Osteoblast (primary cell): Measurements from ENCODE around the gene TBC1D4. TPM values are rescaled to one million over a fixed set of nuclear protein-coding genes. Genes with fewer than 3 reads are reported as not detected.

Source experiments
- DNase-seq: peaks from one replicate; pipeline ENCODE4 v3.0.0; 2011; ENCODE audit warnings: low spot score, mixed read lengths; ENCODE audit not compliant: insufficient read length; ENCODE audit errors: missing footprints
- H2AFZ ChIP-seq: 2 replicates; pipeline ENCODE4 v1.6.0; 2011; ENCODE audit warnings: mild to moderate bottlenecking, low read length
- H3K27ac ChIP-seq: 2 replicates; pipeline ENCODE4 v1.5.1; 2011; ENCODE audit warnings: mild to moderate bottlenecking, low read depth, low read length, moderate library complexity
- H3K27me3 ChIP-seq: 2 replicates; pipeline ENCODE4 v1.6.0; 2012; ENCODE audit warnings: mild to moderate bottlenecking, control low read depth, inconsistent platforms, low read length, moderate library complexity; ENCODE audit not compliant: insufficient read depth
- H3K36me3 ChIP-seq: 2 replicates; pipeline ENCODE4 v1.5.1; 2011; ENCODE audit warnings: mild to moderate bottlenecking, low read length, control low read depth, moderate library complexity; ENCODE audit not compliant: insufficient read depth
- H3K4me1 ChIP-seq: 2 replicates; pipeline ENCODE4 v1.5.1; 2011; ENCODE audit warnings: mild to moderate bottlenecking, low read length, control low read depth, moderate library complexity; ENCODE audit not compliant: insufficient read depth
- H3K4me2 ChIP-seq: 2 replicates; pipeline ENCODE4 v1.6.0; 2011; ENCODE audit warnings: mild to moderate bottlenecking, low read length; ENCODE audit not compliant: insufficient read depth
- H3K4me3 ChIP-seq: fragments of 200-600 bp; sonication (generic); 3 replicates; pipeline ENCODE4 v1.5.1; 2012; ENCODE audit warnings: mild to moderate bottlenecking, low read length, inconsistent platforms; ENCODE audit not compliant: insufficient read depth
- H3K79me2 ChIP-seq: 2 replicates; pipeline ENCODE4 v1.6.0; 2012; ENCODE audit warnings: mild to moderate bottlenecking, low read length, control low read depth, inconsistent platforms; ENCODE audit not compliant: insufficient read depth
- H3K9me3 ChIP-seq: 2 replicates; pipeline ENCODE4 v1.5.1; 2011; ENCODE audit warnings: low read depth, low read length, control low read depth
- H4K20me1 ChIP-seq: 2 replicates; pipeline ENCODE4 v1.6.0; 2012; ENCODE audit warnings: mild to moderate bottlenecking, low read length, control low read depth; ENCODE audit not compliant: insufficient read depth
- CTCF ChIP-seq: IDR thresholded peaks from 2 replicates; pipeline ENCODE4 v1.5.1; 2011; ENCODE audit warnings: mild to moderate bottlenecking, low read depth, low read length, moderate library complexity; ENCODE audit errors: extremely low read depth
- total RNA-seq: library from RNA; depleted of rRNA; stranded (reverse); fragments of >200 nt; gene quantifications from 2 replicates; pipeline ENCODE4 v1.2.3, GENCODE V29; 2012

Gene TBC1D4
- total RNA-seq, 1 donor = 19.5 TPM

GRCh38 chr13:75470676-75471075, 11.3 kb downstream of the TBC1D4 start:
- H3K36me3 ChIP-seq = no peaks in the 10 kb centered on the region
- no peaks in the 10 kb centered on the region for H3K27me3 ChIP-seq
- TF ChIP-seq CTCF = no peak
- DNase-seq = no peak
- H3K27ac ChIP-seq = no peak overlapping the region
- no peaks in the 10 kb centered on the region for H3K9me3 ChIP-seq
- no peak overlapping the region for H3K4me2 ChIP-seq
- H4K20me1 ChIP-seq = peaks cover 4% of the 10 kb centered on the region
- H3K4me1 ChIP-seq = peaks cover 12% of the 10 kb centered on the region
- H3K4me3 ChIP-seq = no peak overlapping the region
- H3K79me2 ChIP-seq = peaks cover 48% of the 10 kb centered on the region
- no peak overlapping the region for H2AFZ ChIP-seq

GRCh38 chr13:75469047-75469446, 12.9 kb downstream of the TBC1D4 start:
- Histone ChIP-seq H3K79me2 (peaks cover 51% of the 10 kb centered on the region), H3K27ac (no peak overlapping the region), H3K4me3 (no peak overlapping the region), H3K27me3 (no peaks in the 10 kb centered on the region), H3K4me2 (no peak overlapping the region), H2AFZ (no peak overlapping the region), H3K4me1 (peaks cover 12% of the 10 kb centered on the region), H3K9me3 (no peaks in the 10 kb centered on the region), H3K36me3 (no peaks in the 10 kb centered on the region), H4K20me1 (peaks cover 4% of the 10 kb centered on the region)
- no peak for DNase-seq
- no peak for TF ChIP-seq CTCF

- no peak for TF ChIP-seq CTCF
- no peak overlapping the region for H3K27ac ChIP-seq
- no peaks in the 10 kb centered on the region for H3K27me3 ChIP-seq
- H3K4me1 ChIP-seq = peaks cover 12% of the 10 kb centered on the region
- peaks cover 4% of the 10 kb centered on the region for H4K20me1 ChIP-seq
- no peaks in the 10 kb centered on the region for H3K36me3 ChIP-seq
- DNase-seq = peak; percentile 21
- H2AFZ ChIP-seq = peak overlapping the region; percentile 31
- H3K4me2 ChIP-seq = no peak overlapping the region
- H3K9me3 ChIP-seq = no peaks in the 10 kb centered on the region
- H3K4me3 ChIP-seq = no peak overlapping the region
- peaks cover 51% of the 10 kb centered on the region for H3K79me2 ChIP-seq
Observed at GRCh38 chr13:75468602-75469001, 13.4 kb downstream of the TBC1D4 start.

GRCh38 chr13:75468098-75468497, 13.9 kb downstream of the TBC1D4 start:
- Histone ChIP-seq H4K20me1 (peaks cover 4% of the 10 kb centered on the region), H3K27ac (peak overlapping the region; percentile 57), H3K4me1 (peaks cover 12% of the 10 kb centered on the region), H3K79me2 (peaks cover 53% of the 10 kb centered on the region), H3K27me3 (no peaks in the 10 kb centered on the region), H3K4me2 (peak overlapping the region; percentile 69), H3K36me3 (no peaks in the 10 kb centered on the region), H2AFZ (peak overlapping the region; percentile 25), H3K4me3 (peak overlapping the region; percentile 31), H3K9me3 (no peaks in the 10 kb centered on the region)
- TF ChIP-seq CTCF = no peak
- peak; percentile 23 for DNase-seq
